MCF 10A (cell line): ENCODE results near the gene BMP2K. TPM values are rescaled to one million over a fixed set of nuclear protein-coding genes. Genes with fewer than 3 reads are reported as not detected.

Source experiments
- BruUV-seq: library from RNA; stranded (reverse); fragments of 400-500 nt; replicated peaks from 2 replicates; lab custom pipeline; 2021; lab: Mats Ljungman, UMichigan
- CTCF ChIA-PET: fragments of 300-600 bp; sonication (Branson Sonifier 250); formaldehyde crosslinking; extraction: SDS; loops from one replicate; lab custom pipeline; 2021; ENCODE audit warnings: antibody characterized with exemption, inconsistent platforms; lab: Yijun Ruan, JAX
- POLR2A ChIA-PET: fragments of 300-600, 350-650 bp; sonication (Branson Sonifier 250); formaldehyde crosslinking; extraction: SDS; loops from one replicate; lab custom pipeline; 2020; ENCODE audit warnings: antibody characterized with exemption, inconsistent platforms; lab: Yijun Ruan, JAX
- DNase-seq: peaks from one replicate; pipeline ENCODE4 v3.0.0-alpha.2; 2018; ENCODE audit not compliant: unreplicated experiment
- H3K27ac Mint-ChIP-seq: one replicate; pipeline ENCODE4 v1.8.0; 2022; ENCODE audit warnings: mild to moderate bottlenecking, low read depth, mixed read lengths; ENCODE audit not compliant: unreplicated experiment
- H3K27me3 Mint-ChIP-seq: one replicate; pipeline ENCODE4 v1.8.0; 2022; ENCODE audit warnings: mixed read lengths; ENCODE audit not compliant: insufficient read depth, unreplicated experiment
- H3K36me3 Mint-ChIP-seq: one replicate; pipeline ENCODE4 v1.8.0; 2022; ENCODE audit warnings: mild to moderate bottlenecking, moderate library complexity, mixed read lengths; ENCODE audit not compliant: insufficient read depth, unreplicated experiment
- H3K4me1 Mint-ChIP-seq: one replicate; pipeline ENCODE4 v1.8.0; 2022; ENCODE audit warnings: mixed read lengths; ENCODE audit not compliant: insufficient read depth, unreplicated experiment
- H3K4me3 Mint-ChIP-seq: one replicate; pipeline ENCODE4 v1.8.0; 2022; ENCODE audit warnings: mild to moderate bottlenecking, moderate library complexity, mixed read lengths; ENCODE audit not compliant: unreplicated experiment
- H3K9me3 Mint-ChIP-seq: one replicate; pipeline ENCODE4 v1.8.0; 2022; ENCODE audit warnings: mixed read lengths; ENCODE audit not compliant: unreplicated experiment
- intact Hi-C: fragments of 100-400 bp; cut with micrococcal nuclease; formaldehyde crosslinking; loops from 2 replicates; pipeline ENCODE4 v1.14.1; 2022
- total RNA-seq: library from RNA; stranded (reverse); gene quantifications from 2 replicates; pipeline ENCODE4 v1.2.3, GENCODE V29; 2022
- TF ChIP-seq, protein P1 (sequence below): fragments of 200-600 bp; IDR thresholded peaks from one replicate; pipeline ENCODE4 v1.8.0; 2022; ENCODE audit warnings: antibody characterized with exemption, mild to moderate bottlenecking; ENCODE audit not compliant: unreplicated experiment

The BMP2K gene
- total RNA-seq, 1 experiment from 2014 or later = 47.3 TPM

DNA sequence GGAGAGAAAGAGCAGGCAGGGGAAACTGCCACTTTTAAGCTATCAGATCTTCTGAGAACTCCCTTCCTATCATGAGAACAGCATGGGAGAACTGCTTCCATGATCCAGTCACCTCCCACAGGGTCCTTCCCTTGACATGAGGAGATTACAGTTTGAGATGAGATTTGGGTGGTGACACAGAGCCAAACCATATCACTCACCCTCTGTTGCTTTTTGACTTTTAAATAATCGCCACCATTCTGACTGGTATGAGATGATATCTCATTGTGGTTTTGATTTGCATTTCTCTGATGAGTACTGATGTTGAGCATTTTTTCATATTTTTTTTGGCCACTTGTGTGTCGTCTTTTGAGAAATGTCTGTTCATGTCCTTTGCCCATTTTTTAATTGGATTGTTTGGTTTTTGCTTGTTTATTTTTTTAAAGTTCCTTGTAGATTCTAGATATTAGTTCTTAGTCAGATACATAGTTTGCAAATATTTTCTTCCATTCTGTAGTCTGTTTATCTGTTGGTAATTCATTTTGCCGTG lies 169.6 kb downstream of the BMP2K start:
- DNase-seq = no peak
- intact Hi-C loops = no loop called here
- Mint-ChIP-seq H3K4me1 (no peaks in the 10 kb centered on the region), H3K36me3 (no peaks in the 10 kb centered on the region), H3K27ac (no peak overlapping the region), H3K9me3 (peaks cover 8% of the 10 kb centered on the region), H3K4me3 (no peak overlapping the region), H3K27me3 (no peaks in the 10 kb centered on the region)
- ChIA-PET CTCF (interaction anchor here (0.6 to 0.9 kb wide), 2 partner anchors 96 to 857 kb away, joined by 4 to 5 read pairs; no protein-coding TSS in a partner anchor), POLR2A (no interaction called here)
- BruUV-seq = no TSS peak
- TF ChIP-seq, protein P1, sequence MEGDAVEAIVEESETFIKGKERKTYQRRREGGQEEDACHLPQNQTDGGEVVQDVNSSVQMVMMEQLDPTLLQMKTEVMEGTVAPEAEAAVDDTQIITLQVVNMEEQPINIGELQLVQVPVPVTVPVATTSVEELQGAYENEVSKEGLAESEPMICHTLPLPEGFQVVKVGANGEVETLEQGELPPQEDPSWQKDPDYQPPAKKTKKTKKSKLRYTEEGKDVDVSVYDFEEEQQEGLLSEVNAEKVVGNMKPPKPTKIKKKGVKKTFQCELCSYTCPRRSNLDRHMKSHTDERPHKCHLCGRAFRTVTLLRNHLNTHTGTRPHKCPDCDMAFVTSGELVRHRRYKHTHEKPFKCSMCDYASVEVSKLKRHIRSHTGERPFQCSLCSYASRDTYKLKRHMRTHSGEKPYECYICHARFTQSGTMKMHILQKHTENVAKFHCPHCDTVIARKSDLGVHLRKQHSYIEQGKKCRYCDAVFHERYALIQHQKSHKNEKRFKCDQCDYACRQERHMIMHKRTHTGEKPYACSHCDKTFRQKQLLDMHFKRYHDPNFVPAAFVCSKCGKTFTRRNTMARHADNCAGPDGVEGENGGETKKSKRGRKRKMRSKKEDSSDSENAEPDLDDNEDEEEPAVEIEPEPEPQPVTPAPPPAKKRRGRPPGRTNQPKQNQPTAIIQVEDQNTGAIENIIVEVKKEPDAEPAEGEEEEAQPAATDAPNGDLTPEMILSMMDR = no peak

DNA sequence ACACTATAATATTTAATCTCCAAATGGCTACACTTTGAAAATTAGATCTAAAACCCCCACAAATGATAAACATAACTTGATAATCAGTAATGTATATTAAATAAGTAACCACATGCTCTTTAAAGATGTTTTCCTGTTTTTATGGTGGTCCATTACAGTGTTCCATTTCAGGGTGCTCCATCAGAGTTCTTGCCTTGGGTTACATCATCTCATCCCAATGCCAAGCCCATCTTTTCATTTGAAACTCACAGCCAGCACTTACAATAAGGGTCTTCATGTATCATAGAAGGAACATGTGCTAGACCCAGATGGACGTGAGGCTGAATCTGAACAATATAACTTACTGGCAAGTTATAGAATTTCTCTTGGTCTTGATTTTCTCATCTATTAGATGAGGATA lies 173.6 kb downstream of the BMP2K start:
- Mint-ChIP-seq H3K4me3 (no peak overlapping the region), H3K4me1 (no peaks in the 10 kb centered on the region), H3K36me3 (no peaks in the 10 kb centered on the region), H3K27ac (no peak overlapping the region), H3K9me3 (peaks cover 8% of the 10 kb centered on the region), H3K27me3 (no peaks in the 10 kb centered on the region)
- no TSS peak for BruUV-seq
- CTCF ChIA-PET = interaction anchor here (0.9 kb wide), 1 partner anchor 14 kb away, joined by 3 read pairs; no protein-coding TSS in a partner anchor
- intact Hi-C loops = loop anchor here (5.0 kb wide), 2 partner anchors 93 to 1373 kb away; no protein-coding TSS in a partner anchor
- no peak for DNase-seq
- TF ChIP-seq, protein P1 = no peak
- POLR2A ChIA-PET = no interaction called here

DNA sequence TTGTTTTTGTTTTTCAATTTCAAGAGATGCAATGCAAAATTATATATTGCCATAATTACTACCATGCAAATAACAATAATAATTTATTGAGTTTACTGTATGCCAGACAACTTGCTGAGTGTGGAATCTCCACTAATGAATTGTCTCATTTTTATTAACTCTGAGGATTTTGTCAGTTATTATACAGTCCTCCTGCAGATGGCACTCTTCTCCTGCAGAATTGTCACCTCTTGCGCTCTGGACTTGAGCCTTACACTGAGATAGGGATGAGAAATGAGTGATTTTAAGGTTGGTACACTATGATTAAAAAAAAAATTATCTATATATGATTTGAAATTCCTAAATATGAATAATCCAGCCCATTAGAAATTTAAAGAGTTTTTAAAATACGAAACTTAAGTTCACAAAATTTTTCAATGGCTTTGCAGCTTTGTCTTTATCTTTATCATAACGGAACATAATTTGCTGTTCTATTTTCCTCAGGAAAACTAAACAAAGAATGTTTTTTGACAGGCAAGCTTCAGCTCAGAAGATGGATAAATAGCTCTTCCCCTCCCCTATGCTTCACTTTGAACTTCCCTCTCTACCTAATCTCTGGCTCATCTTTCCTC lies 175.8 kb downstream of the BMP2K start:
- Mint-ChIP-seq H3K4me3 (no peak overlapping the region), H3K27me3 (no peaks in the 10 kb centered on the region), H3K27ac (no peak overlapping the region), H3K36me3 (no peaks in the 10 kb centered on the region), H3K4me1 (no peaks in the 10 kb centered on the region), H3K9me3 (no peaks in the 10 kb centered on the region)
- TF ChIP-seq, protein P1 = peak; percentile 73
- DNase-seq = peak; percentile 62
- intact Hi-C loops = loop anchor here (1.0 to 5.0 kb wide), 5 partner anchors 90 to 1383 kb away; partner anchors contain the start of gene CFAP299
- BruUV-seq = no TSS peak
- CTCF ChIA-PET = interaction anchor here (0.5 to 4.0 kb wide), 41 partner anchors 8 to 1945 kb away, joined by 3 to 58 read pairs (median 4); partner anchors contain the start of genes ANTXR2 and PAQR3
- POLR2A ChIA-PET = interaction anchor here (1.7 kb wide), 1 partner anchor 13 kb away, joined by 6 read pairs; the partner anchor contains the start of gene PAQR3

DNA sequence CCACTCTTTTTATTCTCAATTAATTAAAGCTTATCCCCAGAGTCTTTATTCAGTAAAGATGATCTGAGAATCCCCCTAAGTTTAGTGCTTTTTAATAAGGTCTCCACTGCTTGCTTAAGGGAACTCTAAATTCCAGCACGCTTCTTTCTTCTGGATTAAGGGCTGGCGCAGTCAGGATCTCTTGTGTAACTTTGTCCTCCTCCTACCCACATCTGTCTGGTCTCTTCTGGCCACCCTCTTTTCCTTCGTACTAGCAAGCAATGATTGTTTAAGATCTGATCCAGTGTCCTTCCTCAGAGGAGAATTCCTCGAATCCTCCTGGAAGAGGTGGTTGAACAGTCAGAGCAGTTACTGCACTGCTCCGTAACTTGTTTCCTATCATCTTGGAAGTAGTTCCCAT lies 177.1 kb downstream of the BMP2K start:
- no peak overlapping the region for H3K4me3 Mint-ChIP-seq
- intact Hi-C loops = loop anchor here (5.0 kb wide), 2 partner anchors 89 to 1369 kb away; no protein-coding TSS in a partner anchor
- CTCF ChIA-PET = interaction anchor here (0.6 to 4.0 kb wide), 31 partner anchors 8 to 1406 kb away, joined by 3 to 58 read pairs (median 4); partner anchors contain the start of gene PAQR3
- no peaks in the 10 kb centered on the region for H3K36me3 Mint-ChIP-seq
- BruUV-seq = no TSS peak
- POLR2A ChIA-PET = interaction anchor here (1.0 to 1.1 kb wide), 3 partner anchors 8 to 1231 kb away, joined by 3 to 4 read pairs (median 3); partner anchors contain the start of gene PAQR3
- no peak overlapping the region for H3K27ac Mint-ChIP-seq
- no peaks in the 10 kb centered on the region for H3K9me3 Mint-ChIP-seq
- H3K27me3 Mint-ChIP-seq = no peaks in the 10 kb centered on the region
- TF ChIP-seq, protein P1 = no peak
- no peak for DNase-seq
- no peaks in the 10 kb centered on the region for H3K4me1 Mint-ChIP-seq
